OCI-LY7 (cell line): ENCODE data around the gene HEPACAM2. TPM values are rescaled to one million over a fixed set of nuclear protein-coding genes. Genes with fewer than 3 reads are reported as not detected.

ENCODE experiments used
- BruUV-seq: library from RNA; stranded (reverse); fragments of 400-500 nt; replicated peaks from 2 replicates; lab custom pipeline; 2021; lab: Mats Ljungman, UMichigan
- CTCF ChIA-PET: fragments of 300-600 bp; sonication (Branson Sonifier 250); formaldehyde crosslinking; loops from one replicate; lab custom pipeline; 2022; ENCODE audit warnings: antibody characterized with exemption; ENCODE audit not compliant: unreplicated experiment; lab: Charles Lee
- POLR2A ChIA-PET: fragments of 300-600 bp; sonication (Branson Sonifier 250); formaldehyde crosslinking; loops from one replicate; lab custom pipeline; 2022; ENCODE audit warnings: antibody characterized with exemption; lab: Charles Lee
- DNase-seq: peaks from one replicate; pipeline ENCODE4 v3.0.0-alpha.2; 2015; ENCODE audit warnings: low spot score
- H2AFZ ChIP-seq: fragments of 200-600 bp; sonication (generic), shearing (Covaris generic); 2 replicates; pipeline ENCODE4 v1.6.1; 2014; ENCODE audit warnings: mild to moderate bottlenecking, antibody characterized with exemption, low read length, moderate library complexity
- H3K27ac ChIP-seq: fragments of 200-600 bp; sonication (generic); 2 replicates; pipeline ENCODE4 v1.5.1; 2014; ENCODE audit warnings: mixed run types, low read depth, mild to moderate bottlenecking, moderate library complexity, low read length, inconsistent platforms; ENCODE audit not compliant: poor library complexity, severe bottlenecking
- H3K36me3 ChIP-seq: fragments of 200-600 bp; sonication (generic); 2 replicates; pipeline ENCODE4 v1.6.1; 2014; ENCODE audit warnings: mild to moderate bottlenecking, antibody characterized with exemption, low read length, moderate library complexity, mixed read lengths; ENCODE audit not compliant: insufficient read depth
- H3K4me1 ChIP-seq: fragments of 200-600 bp; sonication (generic); 2 replicates; pipeline ENCODE4 v1.5.1; 2014; ENCODE audit warnings: mild to moderate bottlenecking, low read length; ENCODE audit not compliant: insufficient read depth, poor library complexity, severe bottlenecking
- H3K4me2 ChIP-seq: fragments of 200-600 bp; sonication (generic); 2 replicates; pipeline ENCODE4 v1.6.1; 2014; ENCODE audit warnings: mild to moderate bottlenecking, low read length
- H3K4me3 ChIP-seq: fragments of 200-600 bp; sonication (generic); 2 replicates; pipeline ENCODE4 v1.5.1; 2014; ENCODE audit warnings: mild to moderate bottlenecking, low read depth, low read length; ENCODE audit not compliant: poor library complexity, severe bottlenecking
- H3K79me2 ChIP-seq: fragments of 200-600 bp; sonication (generic); 2 replicates; pipeline ENCODE4 v1.6.1; 2016; ENCODE audit warnings: low read depth, mild to moderate bottlenecking, low read length, moderate library complexity, mixed read lengths; ENCODE audit not compliant: insufficient read depth
- H3K9me2 ChIP-seq: fragments of 200-600 bp; sonication (generic); 2 replicates; pipeline ENCODE4 v1.6.1; 2016; ENCODE audit warnings: mild to moderate bottlenecking, low read length, mixed read lengths; ENCODE audit not compliant: insufficient read depth
- H3K9me3 ChIP-seq: fragments of 200-600 bp; sonication (generic); 2 replicates; pipeline ENCODE4 v1.6.1; 2014; ENCODE audit warnings: mild to moderate bottlenecking, mixed run types, low read length, mixed read lengths
- H4K20me1 ChIP-seq: fragments of 200-600 bp; sonication (generic); 2 replicates; pipeline ENCODE4 v1.6.1; 2014; ENCODE audit warnings: mild to moderate bottlenecking, antibody characterized with exemption, low read length, moderate library complexity, mixed read lengths; ENCODE audit not compliant: insufficient read depth
- EZH2phosphoT487 ChIP-seq: fragments of 200-600 bp; sonication (generic); IDR thresholded peaks from 2 replicates; pipeline ENCODE4 v1.6.1; 2018; ENCODE audit warnings: low read depth, borderline replicate concordance, mild to moderate bottlenecking, mixed run types, antibody characterized with exemption, low read length, moderate library complexity, mixed read lengths
- intact Hi-C: fragments of 100-400 bp; cut with micrococcal nuclease; formaldehyde crosslinking; loops from one replicate; pipeline ENCODE4 v1.10.0; 2022; ENCODE audit not compliant: unreplicated experiment
- total RNA-seq, 2 experiments: library from RNA; depleted of rRNA in 1 of 2; stranded (reverse); fragments of >200 nt in 1 of 2; shearing (Covaris generic) in 1 of 2; gene quantifications; 2 replicates each; pipeline ENCODE4 v1.2.3, GENCODE V29; 2014 to 2022
- TF ChIP-seq, protein P1 (sequence below): fragments of 200-600 bp; sonication (generic); conservative IDR thresholded peaks from 2 replicates; pipeline ENCODE4 v1.5.1; 2014; ENCODE audit warnings: mild to moderate bottlenecking, antibody characterized with exemption, low read length, moderate library complexity, mixed read lengths

HEPACAM2 gene
- total RNA-seq, 2 experiments from 2014 or later = not detected

DNA sequence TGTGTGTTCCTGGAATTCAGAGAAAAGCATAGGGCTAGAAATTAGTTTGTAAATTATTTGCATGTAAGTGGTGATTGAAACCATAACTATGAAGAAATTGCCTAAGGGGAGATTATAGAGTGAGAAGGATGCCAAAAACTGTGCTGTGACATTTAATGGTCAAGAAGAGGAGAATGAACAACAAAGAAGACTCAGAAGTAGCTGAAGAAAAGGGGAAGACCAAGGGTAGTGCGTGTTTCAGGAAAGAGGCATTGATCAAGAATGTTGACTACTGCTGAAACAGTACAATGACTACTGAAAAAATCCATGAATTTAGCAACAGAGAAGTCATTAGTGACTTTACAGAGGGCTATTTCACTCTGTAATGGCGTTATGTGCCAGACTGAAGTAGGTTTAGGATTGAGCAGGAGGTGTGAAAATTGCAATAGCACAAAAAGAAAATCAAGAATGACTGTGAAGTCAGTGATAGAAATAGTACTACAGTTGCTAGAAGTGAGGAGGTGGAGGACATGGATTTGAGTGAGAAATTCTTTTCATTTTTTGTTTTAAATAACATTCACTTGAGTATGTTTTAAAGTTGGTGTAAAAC is 49.2 kb downstream of the HEPACAM2 start:
- CTCF ChIA-PET = no interaction called here
- Histone ChIP-seq H2AFZ (no peak overlapping the region), H3K4me3 (no peak overlapping the region), H3K4me2 (no peak overlapping the region), H3K27ac (no peak overlapping the region), H3K36me3 (no peaks in the 10 kb centered on the region), H3K79me2 (no peaks in the 10 kb centered on the region), H3K9me3 (no peaks in the 10 kb centered on the region), H3K9me2 (no peaks in the 10 kb centered on the region), H4K20me1 (no peaks in the 10 kb centered on the region), H3K4me1 (no peaks in the 10 kb centered on the region)
- DNase-seq = no peak
- TF ChIP-seq, protein P1, sequence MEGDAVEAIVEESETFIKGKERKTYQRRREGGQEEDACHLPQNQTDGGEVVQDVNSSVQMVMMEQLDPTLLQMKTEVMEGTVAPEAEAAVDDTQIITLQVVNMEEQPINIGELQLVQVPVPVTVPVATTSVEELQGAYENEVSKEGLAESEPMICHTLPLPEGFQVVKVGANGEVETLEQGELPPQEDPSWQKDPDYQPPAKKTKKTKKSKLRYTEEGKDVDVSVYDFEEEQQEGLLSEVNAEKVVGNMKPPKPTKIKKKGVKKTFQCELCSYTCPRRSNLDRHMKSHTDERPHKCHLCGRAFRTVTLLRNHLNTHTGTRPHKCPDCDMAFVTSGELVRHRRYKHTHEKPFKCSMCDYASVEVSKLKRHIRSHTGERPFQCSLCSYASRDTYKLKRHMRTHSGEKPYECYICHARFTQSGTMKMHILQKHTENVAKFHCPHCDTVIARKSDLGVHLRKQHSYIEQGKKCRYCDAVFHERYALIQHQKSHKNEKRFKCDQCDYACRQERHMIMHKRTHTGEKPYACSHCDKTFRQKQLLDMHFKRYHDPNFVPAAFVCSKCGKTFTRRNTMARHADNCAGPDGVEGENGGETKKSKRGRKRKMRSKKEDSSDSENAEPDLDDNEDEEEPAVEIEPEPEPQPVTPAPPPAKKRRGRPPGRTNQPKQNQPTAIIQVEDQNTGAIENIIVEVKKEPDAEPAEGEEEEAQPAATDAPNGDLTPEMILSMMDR = no peak
- TF ChIP-seq EZH2phosphoT487 = no peak
- intact Hi-C loops = no loop called here
- BruUV-seq = no TSS peak
- POLR2A ChIA-PET = no interaction called here

DNA sequence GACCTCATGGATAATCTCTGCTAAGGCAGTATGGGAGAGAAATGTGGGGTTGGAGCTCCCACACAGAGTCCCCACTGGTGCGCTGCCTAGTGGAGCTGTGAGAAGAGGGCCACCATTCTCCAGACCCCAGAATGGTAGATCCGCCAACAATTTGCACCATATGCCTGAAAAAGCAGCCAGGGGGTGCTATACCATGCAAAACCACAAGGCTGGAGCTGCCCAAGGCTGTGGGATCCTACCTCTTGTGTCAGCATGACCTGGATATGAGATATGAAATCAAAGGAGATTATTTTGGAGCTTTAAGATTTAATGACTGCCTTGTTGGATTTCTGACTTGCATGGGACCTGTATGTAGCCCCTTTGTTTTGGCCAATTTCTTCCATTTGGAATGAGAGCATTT is 51.0 kb downstream of the HEPACAM2 start:
- ChIA-PET CTCF (no interaction called here), POLR2A (no interaction called here)
- Histone ChIP-seq H3K4me3 (no peak overlapping the region), H3K36me3 (no peaks in the 10 kb centered on the region), H2AFZ (no peak overlapping the region), H3K4me1 (no peaks in the 10 kb centered on the region), H3K9me3 (peaks cover 16% of the 10 kb centered on the region; the same call in 1 of the 2 replicates), H4K20me1 (no peaks in the 10 kb centered on the region), H3K4me2 (no peak overlapping the region), H3K9me2 (no peaks in the 10 kb centered on the region), H3K79me2 (no peaks in the 10 kb centered on the region), H3K27ac (no peak overlapping the region)
- DNase-seq = no peak
- no peak for TF ChIP-seq EZH2phosphoT487
- TF ChIP-seq, protein P1 = no peak
- BruUV-seq = no TSS peak
- intact Hi-C loops = no loop called here

DNA sequence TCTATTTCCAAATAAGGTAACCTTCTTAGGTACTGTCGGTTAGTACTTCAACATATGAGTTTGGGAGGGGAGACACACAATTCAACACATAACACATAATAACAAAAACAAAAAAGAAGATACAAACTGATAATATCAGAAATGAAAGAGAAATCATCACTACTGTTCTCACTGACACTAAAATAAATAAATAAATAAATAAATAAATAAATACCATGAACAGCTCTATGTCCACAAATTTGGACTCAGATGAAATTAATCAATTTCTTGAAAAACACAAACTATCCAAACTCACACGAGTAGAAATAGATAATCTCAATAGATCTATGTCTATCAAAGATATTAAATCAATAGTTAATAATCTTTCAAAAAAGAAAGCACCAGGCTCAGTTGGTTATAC is 53.6 kb downstream of the HEPACAM2 start:
- no peaks in the 10 kb centered on the region for H3K79me2 ChIP-seq
- ChIA-PET POLR2A (interaction anchor here (0.7 kb wide), 1 partner anchor 891 kb away, joined by 3 read pairs; no protein-coding TSS in a partner anchor), CTCF (no interaction called here)
- no TSS peak for BruUV-seq
- no peaks in the 10 kb centered on the region for H3K4me1 ChIP-seq
- H2AFZ ChIP-seq = no peak overlapping the region
- no peak overlapping the region for H3K4me2 ChIP-seq
- H3K4me3 ChIP-seq = no peak overlapping the region
- H3K9me3 ChIP-seq = peaks cover 16% of the 10 kb centered on the region; the same call in 1 of the 2 replicates
- H4K20me1 ChIP-seq = no peaks in the 10 kb centered on the region
- H3K27ac ChIP-seq = no peak overlapping the region
- no peak for DNase-seq
- TF ChIP-seq, protein P1 = no peak
- TF ChIP-seq EZH2phosphoT487 = no peak
- H3K9me2 ChIP-seq = no peaks in the 10 kb centered on the region
- intact Hi-C loops = no loop called here
- H3K36me3 ChIP-seq = no peaks in the 10 kb centered on the region
